Measurements from ENCODE around the gene PARD3B. TPM values are rescaled to one million over a fixed set of nuclear protein-coding genes. Genes with fewer than 3 reads are reported as not detected.

The PARD3B gene
- polyA plus RNA-seq, 5 donors: 13.6 to 22.9 (median 19.4) TPM

GRCh38 chr2:204696124-204696523, 150.8 kb downstream of the PARD3B start:
- no peak for DNase-seq

DNA sequence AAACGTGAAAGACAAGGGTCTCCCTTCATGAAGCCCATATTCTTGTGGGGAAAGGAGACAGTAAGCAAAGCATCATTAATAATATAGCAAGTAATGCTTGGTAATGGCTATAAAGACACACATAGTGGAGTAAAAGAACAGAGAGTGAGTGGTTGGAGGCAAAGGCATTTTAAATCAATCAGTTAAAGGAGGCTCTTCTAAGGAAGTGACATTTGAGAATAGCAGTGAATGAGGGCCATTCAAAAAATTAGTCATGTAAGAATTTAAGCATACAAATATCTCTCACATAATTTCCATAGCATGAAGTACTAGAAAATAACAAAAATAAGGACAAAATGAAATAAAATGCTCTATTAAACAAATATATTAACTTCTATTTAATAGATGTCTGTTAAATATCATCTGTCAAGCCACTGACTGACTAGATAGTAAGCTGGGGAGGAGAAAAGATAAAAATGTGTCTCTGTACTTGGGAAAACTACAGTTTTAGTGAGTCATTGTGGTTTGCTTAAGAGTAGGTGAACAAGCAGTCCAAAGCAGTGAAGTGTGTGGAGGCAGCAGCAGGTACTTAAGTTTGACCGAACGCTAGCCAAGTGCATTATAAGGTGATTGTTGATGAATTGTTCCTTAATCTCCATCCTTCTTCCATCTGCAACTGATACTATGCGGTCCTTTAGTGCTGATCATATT, 160.1 kb downstream of the PARD3B start:
- DNase-seq: no peak

DNA sequence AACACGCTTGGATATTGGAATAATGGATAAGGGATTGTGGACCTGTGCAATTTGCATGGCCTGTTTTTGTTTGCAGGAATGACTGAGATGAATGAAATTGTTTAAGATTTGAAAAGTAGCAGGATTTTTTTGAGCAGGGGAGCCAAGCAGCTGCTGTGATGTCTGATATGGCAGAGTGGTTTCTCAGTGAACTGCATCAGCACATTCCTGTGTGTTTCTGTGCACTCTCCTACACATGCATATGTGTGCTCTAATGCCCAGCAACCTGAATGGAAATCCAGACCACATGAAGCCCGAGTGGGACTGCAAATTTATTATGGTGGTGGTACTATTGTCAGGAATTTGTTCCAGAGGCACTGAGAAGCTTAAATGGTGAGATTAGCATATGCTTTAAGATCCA, 161.7 kb downstream of the PARD3B start:
- no peak for DNase-seq

GRCh38 chr2:204713211-204713610, 167.9 kb downstream of the PARD3B start:
- no peak for DNase-seq

DNA sequence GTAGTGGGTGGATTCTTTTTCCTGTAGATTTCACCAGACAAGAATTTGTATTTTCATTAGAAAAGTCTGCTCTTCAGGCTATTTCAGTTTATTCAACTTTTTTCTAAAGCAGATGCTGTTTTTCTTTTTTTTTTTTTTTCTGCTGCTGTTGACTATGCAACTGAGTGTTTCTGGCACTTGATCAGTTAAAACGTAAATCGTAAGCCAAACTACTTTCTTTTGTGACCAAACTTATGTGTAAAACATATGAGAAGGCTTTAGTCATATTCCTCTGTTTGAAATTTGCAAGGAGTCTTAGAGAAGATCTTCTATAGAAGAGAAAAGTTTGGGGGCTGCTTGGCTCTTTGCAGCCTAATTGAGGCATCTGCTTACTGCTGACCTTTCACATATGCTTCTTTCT, 170.1 kb downstream of the PARD3B start:
- DNase-seq: peak; percentile 42 to 51

DNA sequence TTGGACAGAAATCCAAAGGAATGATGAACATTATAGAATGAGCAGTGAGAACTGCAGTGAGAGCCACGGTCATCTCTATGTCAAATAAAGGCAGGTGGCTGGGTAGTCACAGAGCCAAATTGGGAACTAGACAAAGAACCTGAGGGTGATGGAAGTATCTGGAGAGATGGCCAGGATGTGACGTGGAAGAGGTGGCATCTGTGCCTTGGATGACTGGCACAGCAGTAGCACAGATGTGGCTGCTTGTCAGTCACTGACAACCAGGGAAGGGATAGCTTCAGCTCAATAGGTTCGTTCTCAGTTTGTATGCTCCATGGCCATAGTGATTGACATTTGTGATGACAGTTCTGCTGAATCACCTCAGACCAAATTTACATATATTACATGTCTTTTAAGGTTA, 172.3 kb downstream of the PARD3B start:
- DNase-seq: no peak

DNA sequence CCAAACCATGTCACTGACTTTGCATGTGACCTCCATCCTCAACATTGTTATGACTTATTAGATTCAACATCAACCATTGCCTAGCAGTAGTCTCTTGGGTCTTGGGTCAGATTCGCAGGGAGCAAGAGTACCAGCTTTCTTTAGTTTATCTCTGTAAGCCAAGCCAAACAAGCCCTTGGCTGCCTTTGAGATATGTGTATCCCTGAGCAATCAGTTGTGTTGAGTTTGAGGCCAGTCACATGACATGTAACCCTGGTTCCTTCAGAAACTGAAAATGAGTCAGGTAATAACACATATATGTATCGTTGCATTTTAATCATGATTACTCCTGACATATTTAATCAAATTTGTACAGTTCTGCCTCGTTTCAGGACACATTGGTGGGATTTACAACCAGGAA, 173.3 kb downstream of the PARD3B start:
- no peak for DNase-seq

GRCh38 chr2:204720874-204721273, 175.6 kb downstream of the PARD3B start:
- no peak for DNase-seq

GRCh38 chr2:204722207-204722606, 176.9 kb downstream of the PARD3B start:
- DNase-seq: no peak

DNA sequence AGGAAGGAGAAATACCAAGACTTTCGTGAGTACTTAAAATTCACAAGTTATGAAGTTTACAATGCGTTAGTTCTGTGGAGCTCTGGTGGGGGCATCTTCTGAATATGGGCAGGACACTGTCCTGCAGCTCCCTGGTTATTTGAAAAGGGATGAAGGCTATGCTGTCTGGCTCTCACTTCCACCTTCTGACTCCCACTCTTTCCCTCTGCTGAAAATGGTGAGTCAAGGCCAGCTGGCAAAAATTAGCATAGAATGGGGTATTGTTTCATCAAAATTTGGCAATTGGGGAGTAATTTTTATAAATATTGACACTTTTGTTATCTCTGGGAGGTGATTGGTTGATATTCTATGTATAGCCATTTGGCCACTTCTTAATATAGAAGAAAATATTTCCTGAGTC, 177.4 kb downstream of the PARD3B start:
- DNase-seq: no peak

- no peak for DNase-seq
These were observed 180.6 kb downstream of the PARD3B start for GRCh38 chr2:204725693-204726360.

GRCh38 chr2:204726831-204727230, 181.6 kb downstream of the PARD3B start:
- DNase-seq: no peak

- no peak for DNase-seq
These were observed 182.1 kb downstream of the PARD3B start for GRCh38 chr2:204727368-204727767.

DNA sequence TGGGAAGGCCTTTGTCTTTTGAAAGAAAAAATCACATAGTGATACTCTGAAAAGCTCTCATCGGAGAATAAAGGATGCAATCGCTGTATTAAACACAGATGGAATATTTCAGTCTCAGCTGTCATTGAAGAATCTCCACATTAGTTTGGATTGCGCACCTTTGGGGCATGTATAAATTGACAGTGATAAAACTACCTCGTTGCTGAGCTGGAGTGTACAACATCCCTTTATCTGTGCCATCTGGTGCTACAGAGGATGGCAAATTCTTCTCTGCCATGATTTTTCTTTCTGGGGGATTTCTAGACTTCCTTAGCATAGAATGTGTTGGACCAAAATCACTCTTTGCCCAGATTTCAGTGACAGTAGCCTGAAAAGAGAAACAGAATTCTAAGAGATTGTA, 185.3 kb downstream of the PARD3B start:
- DNase-seq: no peak

DNA sequence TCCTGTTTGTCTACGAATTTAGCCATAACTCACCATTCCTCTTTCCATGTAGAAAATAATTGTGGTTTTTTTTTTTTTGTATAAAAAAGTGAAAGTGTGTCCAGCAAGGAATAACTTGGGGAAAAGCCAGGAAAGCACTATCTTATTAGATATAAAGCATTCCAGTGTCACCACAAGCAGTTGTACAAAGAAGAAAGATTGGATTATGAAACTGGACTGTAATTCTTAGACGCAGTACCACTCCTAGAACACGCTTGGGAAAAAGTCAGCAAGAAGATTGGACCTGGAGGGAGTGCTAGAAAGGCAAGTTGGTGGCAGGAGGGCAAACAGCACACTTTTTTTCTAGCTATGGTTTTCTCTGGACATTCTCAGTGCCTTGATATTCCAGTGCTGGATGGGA, 186.7 kb downstream of the PARD3B start:
- no peak for DNase-seq

- DNase-seq: no peak
These were observed 192.0 kb downstream of the PARD3B start for GRCh38 chr2:204737296-204737695.

DNA sequence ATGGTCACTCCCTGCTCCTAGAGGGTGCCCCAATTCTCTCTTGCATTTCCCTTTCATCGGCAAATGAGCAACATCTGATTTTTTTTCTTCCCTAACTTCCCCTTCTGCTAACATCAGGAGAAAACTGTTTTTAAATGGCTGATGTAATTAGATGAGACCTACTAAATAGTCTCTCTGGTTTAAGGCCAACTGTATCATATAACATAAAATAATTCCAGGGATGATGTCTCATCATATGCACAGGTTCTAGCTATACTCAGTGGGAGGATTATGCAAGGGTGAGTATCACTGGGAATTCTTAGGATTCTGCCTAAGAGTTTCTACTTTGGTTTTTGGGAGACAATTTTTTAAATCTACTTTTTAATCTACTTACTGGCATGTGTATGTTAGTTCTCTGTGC, 193.4 kb downstream of the PARD3B start:
- DNase-seq: no peak

DNA sequence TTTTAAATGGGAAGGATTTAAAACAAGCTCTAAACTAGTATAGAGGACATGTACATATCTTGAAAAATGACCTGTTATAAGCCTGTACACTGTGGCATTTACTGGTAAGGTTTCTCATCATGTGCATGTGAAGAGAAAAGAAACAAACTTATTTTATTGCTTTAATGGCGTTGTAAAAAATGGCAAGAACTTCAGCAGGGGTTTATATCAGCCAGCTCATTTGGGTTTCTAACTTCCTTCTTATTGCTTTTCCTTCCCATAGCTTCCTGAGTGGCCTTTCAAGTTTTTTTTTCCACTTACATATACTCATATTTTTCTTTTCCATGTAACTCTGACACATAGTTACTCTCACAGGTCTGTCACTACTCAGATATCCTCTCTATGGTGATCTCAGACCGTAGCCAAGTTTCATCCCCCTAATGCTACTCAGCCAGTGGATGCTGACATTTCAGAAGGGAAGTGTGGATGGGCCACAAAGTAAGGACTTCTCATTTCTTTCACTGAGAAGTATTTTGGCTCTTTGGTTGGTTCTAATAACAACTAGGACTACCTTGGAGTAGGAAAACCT, 198.2 kb downstream of the PARD3B start:
- no peak for DNase-seq

GRCh38 chr2:204744506-204744905, 199.2 kb downstream of the PARD3B start:
- DNase-seq: no peak

DNA sequence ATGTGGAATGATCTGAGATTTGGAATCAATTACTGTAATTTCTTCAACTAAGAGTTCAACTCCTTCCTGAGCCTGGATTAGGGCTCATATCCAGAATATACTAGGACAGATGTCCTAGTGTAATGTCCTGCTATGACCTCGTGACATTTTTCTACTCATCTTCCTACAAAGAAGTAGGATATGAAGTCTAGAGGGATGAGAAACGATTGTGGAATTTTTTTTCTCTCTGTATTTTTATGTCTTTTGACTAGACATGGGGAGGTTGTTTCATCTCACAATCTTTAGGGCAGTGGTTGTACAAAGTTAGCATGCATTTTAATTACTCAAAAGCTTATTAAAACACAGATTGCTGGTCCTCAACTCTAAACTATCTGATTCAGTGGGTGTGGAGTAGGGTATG, 203.0 kb downstream of the PARD3B start:
- no peak for DNase-seq

DNA sequence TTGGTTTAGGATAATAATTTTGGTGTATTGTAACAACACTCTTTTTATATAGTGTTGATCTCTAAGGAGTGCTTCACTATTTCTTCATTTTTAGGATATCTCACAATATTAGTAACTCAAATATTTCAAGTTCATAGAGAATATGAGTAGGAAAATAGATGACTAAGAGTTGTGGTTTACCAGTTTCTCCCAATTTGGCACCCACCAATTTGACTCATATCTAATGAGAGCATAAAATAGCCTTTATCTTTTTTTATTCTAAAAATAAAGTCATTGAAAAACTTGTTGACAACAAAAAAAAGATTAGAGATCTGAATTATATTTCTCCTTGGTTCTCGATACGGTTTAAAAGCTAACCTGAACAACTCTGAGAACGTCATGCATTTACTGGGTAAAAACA, 204.0 kb downstream of the PARD3B start:
- no peak for DNase-seq

DNA sequence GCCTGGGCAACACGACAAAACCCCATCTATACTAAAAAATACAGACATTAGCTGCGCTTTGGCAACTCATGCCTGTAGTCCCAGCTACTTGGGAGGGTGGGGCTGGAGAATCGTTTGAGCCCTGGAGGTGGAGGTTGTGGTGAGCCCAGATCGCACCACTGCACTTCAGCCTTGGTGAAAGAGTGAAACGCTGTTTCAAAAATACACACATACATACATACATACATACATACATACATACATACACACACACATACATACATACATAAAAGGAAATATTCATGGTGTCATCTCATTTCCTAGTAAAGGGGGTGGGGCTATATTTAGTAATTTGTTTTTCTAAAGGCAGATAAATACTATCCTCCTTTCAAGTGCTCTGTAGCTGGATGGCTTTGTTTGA, 205.1 kb downstream of the PARD3B start:
- DNase-seq: no peak

- no peak for DNase-seq
These were observed 206.2 kb downstream of the PARD3B start for GRCh38 chr2:204751472-204751871.

DNA sequence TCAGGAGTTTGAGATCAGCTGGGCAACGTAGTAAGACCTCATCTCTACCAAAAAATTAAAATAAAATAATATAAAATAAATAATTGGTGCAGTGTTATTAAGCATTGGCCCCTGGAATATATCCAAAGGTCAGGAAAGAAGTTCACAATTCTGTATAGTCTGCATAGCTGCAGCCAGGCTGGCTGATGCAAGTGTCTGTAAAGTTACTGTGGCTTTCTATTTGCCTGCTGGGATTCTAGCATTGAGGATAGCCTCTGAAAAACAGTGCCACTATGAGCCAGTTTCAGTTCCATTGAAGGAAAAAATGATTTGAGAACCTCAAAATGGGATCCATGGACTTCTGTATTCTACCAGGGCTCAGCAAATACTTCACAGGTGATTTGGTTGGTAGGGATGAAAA, 208.6 kb downstream of the PARD3B start:
- DNase-seq: no peak

Data from right lung (tissue), 5 donors.